Uterus (tissue), 2 donors: ENCODE data around the gene OR5D16.

Source experiments
- CTCF ChIP-seq, 4 experiments: fragments of 200-600 bp in 2 of 4; fragments of 450-650 bp in 2 of 4; sonication (generic) in 2 of 4; IDR thresholded peaks; one replicate each; pipeline ENCODE4 v1.5.1; 2016 to 2019; ENCODE audit warnings: antibody characterized with exemption in 4 of 4, mild to moderate bottlenecking in 2 of 4, moderate library complexity in 1 of 4
- POLR2A ChIP-seq, 2 donors: fragments of 450-650 bp; IDR thresholded peaks; one replicate each; pipeline ENCODE4 v1.6.1; 2016; ENCODE audit warnings: antibody characterized with exemption in 2 of 2, mild to moderate bottlenecking in 1 of 2, moderate library complexity in 1 of 2

- TF ChIP-seq CTCF (IDR thresholded peaks at IDR 0.05), result no peak
- no peak for TF ChIP-seq POLR2A (IDR thresholded peaks at IDR 0.05)
These were observed at the start of gene OR5D16 for GRCh38 chr11:55838452-55838851.
